HG02840 (cell line): Measurements from ENCODE around the gene GJA3.

ENCODE experiments used
- ATAC-seq: cut with Tn5 transposase; IDR thresholded peaks from one replicate; pipeline ENCODE4 v1.9.1; 2021; ENCODE audit warnings: mild to moderate bottlenecking, moderate library complexity, moderate number of reproducible peaks; ENCODE audit not compliant: unreplicated experiment, low FRiP score

Gene GJA3

DNA sequence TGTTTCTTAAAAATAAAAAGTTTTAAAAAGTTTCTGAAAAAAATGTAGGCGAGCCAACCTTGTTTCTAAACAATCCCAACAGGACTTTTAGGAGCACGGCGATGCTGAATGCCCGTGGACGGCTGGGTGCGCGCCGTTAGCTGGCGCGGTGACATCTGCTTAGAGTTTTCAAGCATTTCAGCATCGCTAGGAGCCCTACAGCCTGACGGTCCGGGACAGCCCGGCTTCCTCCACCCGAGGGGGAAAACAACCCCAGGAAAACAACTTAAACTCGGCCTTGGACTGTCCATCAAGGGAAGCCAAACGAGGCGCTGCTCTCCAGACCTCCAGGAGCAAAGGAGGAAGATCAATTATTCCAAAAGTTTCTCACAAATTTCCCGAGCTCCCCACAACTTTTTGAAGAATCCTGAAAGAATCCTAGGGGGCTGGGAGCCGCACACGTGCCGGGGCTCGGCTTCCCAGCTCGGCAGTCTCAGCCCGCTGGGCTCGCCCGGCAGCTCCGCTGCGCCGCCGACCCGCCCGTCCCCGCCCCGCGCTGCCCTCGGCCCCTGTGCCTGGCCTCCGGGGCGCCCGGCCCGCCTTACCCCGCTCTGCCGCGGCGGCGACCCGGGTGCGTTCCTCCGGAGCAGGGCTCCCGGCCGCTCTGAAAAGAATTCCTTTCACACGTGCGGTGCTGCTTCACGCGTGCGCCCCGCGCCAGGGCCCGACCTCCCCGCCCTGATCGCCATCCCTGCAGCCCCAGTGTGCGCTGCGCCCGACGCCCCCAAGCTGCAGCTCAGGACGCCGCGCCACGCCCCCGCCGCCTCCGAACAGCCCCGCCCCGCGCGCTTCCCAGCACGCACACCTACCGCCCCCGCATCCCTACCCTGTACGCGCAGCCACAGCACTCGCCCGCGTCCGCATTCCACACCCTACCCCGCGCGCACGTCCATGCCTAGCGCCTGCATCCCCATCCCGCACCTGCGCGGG lies at the start of gene GJA3:
Gene GJA3 (minus strand): TSS at position 747 of the 969 bp plus-strand sequence. CDS start 17,764 bp downstream, outside the sequence.
- peak; percentile 54 for ATAC-seq

GRCh38 chr13:20209948-20210347 lies 49.1 kb upstream of the GJA3 start:
- ATAC-seq = no peak

DNA sequence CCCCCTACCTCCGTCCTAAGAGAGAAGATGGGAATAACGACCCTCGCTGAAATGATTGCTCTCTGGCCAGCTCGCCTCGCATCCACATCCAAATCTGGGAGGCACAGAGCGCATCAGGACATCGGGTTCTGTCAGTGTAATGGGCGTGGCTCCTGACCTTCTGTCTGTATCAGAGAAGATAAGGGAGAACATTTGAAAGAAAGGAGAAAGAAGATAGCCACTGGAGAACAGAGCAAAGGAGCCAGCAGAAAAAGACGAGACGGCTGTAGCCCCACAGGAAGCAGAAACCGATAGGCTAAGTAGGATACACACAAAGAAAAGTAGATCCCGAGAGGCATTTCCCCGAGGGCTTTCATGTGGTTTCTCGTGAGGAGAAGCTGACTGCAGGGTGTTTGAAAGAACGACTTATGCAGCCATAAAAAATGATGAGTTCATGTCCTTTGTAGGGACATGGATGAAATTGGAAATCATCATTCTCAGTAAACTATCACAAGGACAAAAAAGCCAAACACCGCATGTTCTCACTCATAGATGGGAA lies 45.9 kb upstream of the GJA3 start:
- no peak for ATAC-seq

DNA sequence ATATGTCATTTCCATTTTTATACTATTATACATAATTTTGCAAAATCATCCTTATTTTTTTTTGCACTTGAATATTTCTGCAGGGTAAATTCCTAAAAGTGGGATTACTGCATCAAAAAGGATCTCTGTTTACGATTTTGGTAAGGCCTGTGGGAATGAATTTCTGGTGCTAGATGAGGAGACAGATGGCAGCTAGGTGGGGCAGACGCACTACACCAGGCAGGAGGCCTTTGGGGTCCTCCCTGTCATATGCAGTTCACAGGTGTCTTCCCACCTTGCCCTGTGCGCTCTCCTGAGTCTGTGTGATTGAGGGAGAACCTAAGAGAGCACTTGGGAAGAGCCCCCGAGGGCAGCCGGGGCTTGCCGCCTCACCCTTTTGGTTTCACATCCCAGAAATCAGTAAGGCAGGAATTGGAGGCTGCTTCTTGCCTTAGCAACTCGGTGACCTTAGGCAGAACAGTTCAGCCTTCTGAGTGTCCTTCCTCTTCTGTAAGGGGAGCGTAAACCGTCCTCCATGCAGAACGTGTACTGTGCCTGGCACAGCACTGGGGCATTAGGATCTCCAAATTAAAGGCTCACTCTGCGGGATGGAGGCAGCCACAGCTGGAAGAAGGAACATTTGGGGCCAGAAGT lies 45.3 kb upstream of the GJA3 start:
- ATAC-seq = no peak

DNA sequence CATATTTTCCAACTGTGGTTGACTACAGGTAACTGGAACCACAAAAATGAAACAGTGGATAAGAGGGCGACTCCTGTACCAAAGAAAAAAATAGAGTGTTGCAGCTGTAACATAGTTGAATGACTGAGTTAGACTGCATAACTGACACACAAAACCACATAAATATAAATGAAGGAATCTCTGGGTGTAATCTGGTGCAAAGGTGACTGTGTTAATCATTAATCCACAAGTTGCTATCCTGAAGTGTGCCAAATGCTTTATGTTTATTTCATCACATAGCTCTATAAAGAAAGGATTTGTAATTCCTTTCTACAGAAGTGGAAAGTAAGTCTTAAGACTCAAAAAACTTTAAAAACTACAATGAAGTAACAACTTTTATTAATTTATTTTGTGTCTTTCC lies 37.9 kb upstream of the GJA3 start:
- no peak for ATAC-seq

DNA sequence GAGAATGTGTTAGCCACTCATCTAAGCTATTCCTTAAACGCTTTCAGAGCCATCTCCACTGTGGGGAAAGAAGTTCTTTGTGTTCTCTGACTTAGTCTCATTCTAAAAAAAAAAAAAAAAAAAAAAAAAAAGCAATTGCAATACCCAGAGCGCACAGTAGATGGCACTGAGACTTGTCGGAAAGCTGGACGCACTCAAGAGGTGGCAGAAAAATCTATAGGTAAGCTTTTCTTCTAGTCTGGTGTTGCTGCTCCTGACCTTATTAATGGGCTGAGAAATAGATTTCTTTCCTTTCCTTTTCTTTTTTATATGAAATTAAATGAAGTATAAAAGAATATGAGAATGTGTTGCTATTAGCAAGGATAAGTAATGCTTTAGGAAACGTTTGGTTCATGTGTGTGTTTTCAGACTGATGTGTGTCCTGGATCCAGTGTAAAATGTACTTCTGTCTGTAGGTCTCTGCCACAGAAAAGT lies 36.5 kb upstream of the GJA3 start:
- no peak for ATAC-seq

DNA sequence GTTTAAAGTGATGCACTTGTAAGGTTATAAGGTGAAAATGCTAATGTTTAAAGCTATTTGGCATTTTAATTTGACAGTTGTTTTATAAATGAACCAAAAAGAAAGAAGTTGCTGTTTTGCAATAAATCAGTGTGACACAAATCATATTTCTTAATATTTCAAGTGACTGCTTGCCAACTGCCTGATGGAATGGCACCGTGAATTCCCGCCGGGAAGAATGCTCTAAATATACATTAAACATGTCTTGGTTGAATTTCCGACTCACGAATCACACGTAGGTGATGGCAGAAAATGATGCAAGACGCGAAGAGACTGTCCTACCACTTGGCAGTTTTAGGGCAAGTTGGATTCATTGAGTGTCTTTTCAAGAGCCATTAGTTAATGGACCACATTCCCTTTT lies 34.9 kb upstream of the GJA3 start:
- ATAC-seq = no peak

- no peak for ATAC-seq
Measured at GRCh38 chr13:20193907-20194631, 33.2 kb upstream of the GJA3 start.

- no peak for ATAC-seq
Measured at GRCh38 chr13:20193162-20193906, 32.5 kb upstream of the GJA3 start.

GRCh38 chr13:20192836-20193161 lies 31.9 kb upstream of the GJA3 start, which contains the start of gene GJB2:
TSS of gene GJB2 (minus strand) at chr13:20192938. CDS start at chr13:20189581, 3,357 bp downstream.
- ATAC-seq = no peak

DNA sequence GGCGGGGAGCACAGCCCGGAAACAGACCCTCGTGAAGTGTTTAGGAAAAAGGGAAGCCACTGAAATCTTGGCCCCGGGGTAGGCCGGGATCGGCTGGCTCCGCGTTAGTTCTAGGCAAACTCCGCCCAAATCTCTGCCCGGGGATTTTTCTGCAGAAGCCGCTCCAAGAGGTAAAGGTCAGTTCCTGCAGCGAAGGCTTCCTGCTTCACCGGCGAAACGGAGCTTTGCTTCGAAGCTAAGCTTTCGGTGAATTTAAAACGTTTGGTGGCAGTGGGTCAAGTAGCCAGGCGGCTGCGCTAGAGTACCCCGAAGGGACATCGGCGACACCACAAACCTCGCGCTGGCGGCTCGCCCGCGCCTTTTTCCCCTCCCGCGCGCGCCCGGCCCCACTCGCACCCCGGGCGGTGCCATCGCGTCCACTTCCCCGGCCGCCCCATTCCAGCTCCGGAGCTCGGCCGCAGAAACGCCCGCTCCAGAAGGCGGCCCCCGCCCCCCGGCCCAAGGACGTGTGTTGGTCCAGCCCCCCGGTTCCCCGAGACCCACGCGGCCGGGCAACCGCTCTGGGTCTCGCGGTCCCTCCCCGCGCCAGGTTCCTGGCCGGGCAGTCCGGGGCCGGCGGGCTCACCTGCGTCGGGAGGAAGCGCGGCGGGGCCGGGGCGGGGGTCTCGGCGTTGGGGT lies 31.4 kb upstream of the GJA3 start:
- ATAC-seq = no peak

- ATAC-seq = no peak
Measured at GRCh38 chr13:20191311-20192157, 30.7 kb upstream of the GJA3 start.

DNA sequence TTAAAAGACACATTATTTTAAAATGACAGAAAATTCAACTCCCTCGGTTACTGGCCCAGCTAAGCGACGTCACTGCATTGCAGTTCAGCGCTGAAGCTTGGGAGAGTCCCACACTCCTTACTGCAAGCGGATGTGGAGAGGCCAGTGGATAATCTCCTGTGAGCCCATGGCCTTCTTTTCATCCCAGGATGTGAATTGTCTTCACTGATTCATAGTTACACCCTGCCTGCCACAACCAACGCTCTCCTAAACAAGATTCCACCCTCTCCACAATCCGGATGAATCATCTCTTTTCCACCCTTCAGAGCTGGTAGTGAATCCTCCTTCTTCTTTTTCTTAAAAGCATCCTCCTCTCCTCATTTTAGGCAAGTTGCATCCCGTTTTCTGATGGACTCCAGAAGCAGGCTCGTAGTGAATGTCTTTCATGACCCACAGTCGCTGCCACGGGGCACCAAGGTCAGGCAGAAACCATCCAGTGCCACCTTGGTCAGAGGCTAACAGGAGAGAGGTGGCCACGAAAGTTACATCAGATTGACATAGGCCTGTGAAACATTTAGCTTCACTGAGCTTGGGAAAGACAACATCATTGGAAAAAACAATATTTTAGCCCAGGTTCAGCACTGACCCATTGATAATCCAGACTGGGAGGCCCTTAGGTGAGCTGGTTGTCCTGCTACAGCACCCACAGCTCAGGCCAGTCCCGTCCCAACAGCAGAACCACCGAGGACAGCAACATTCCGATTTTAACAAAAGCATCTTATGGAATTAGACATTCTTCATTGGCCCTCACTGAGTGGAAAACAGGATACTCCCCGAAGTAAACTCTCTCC lies 29.8 kb upstream of the GJA3 start:
- no peak for ATAC-seq

- no peak for ATAC-seq
Measured at GRCh38 chr13:20190076-20190475, 29.2 kb upstream of the GJA3 start.

DNA sequence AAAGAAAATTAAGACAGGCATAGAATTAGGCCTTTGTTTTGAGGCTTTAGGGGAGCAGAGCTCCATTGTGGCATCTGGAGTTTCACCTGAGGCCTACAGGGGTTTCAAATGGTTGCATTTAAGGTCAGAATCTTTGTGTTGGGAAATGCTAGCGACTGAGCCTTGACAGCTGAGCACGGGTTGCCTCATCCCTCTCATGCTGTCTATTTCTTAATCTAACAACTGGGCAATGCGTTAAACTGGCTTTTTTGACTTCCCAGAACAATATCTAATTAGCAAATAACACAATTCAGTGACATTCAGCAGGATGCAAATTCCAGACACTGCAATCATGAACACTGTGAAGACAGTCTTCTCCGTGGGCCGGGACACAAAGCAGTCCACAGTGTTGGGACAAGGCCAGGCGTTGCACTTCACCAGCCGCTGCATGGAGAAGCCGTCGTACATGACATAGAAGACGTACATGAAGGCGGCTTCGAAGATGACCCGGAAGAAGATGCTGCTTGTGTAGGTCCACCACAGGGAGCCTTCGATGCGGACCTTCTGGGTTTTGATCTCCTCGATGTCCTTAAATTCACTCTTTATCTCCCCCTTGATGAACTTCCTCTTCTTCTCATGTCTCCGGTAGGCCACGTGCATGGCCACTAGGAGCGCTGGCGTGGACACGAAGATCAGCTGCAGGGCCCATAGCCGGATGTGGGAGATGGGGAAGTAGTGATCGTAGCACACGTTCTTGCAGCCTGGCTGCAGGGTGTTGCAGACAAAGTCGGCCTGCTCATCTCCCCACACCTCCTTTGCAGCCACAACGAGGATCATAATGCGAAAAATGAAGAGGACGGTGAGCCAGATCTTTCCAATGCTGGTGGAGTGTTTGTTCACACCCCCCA lies 28.1 kb upstream of the GJA3 start:
- ATAC-seq = no peak

GRCh38 chr13:20186771-20187170 lies 25.9 kb upstream of the GJA3 start:
- ATAC-seq = no peak
